ENCODE measurements around the gene MED26. TPM values are rescaled to one million over a fixed set of nuclear protein-coding genes. Genes with fewer than 3 reads are reported as not detected.

Gene MED26
- total and polyA plus RNA-seq, 4 donors = 7.0 to 18.2 (median 8.2) TPM

- H3K4me1 ChIP-seq (ENCODE audit: control insufficient read depth in 5 of 5, insufficient read depth in 5 of 5, low read length in 5 of 5) = peaks cover 6 to 22% (median 13%) of the 10 kb centered on the region in 5 donors
- H3K9me3 ChIP-seq (ENCODE audit: control insufficient read depth in 4 of 4, insufficient read depth in 3 of 4, low read length in 3 of 4) = no peaks in the 10 kb centered on the region
- no peak overlapping the region for H3K27ac ChIP-seq (ENCODE audit: low read depth in 1 of 2, low read length in 1 of 2)
- no peaks in the 10 kb centered on the region for H3K27me3 ChIP-seq (ENCODE audit: control insufficient read depth in 3 of 3, insufficient read depth in 3 of 3, low read length in 2 of 3)
- ATAC-seq (ENCODE audit: insufficient read depth, low FRiP score) = no peak
- no peak overlapping the region for H3K9ac ChIP-seq (ENCODE audit: insufficient read depth in 1 of 2, low read length in 2 of 2)
- DNase-seq = no peak
- no peak for TF ChIP-seq CTCF (IDR thresholded peaks at IDR 0.05; ENCODE audit: control extremely low read depth, extremely low read depth)
- 76 to 90% methylated on average over 6 of the region's 6 CpGs for WGBS, 2 donors
- peaks cover 0 to 5% (median 4%) of the 10 kb centered on the region in 4 donors for H3K36me3 ChIP-seq (ENCODE audit: control insufficient read depth in 4 of 4, insufficient read depth in 4 of 4, low read length in 4 of 4)
- no peak overlapping the region for H3K4me3 ChIP-seq
Observed at GRCh38 chr19:16623576-16623975, 4.4 kb downstream of the MED26 start.

GRCh38 chr19:16623066-16623465 lies 4.9 kb downstream of the MED26 start:
- peak overlapping the region in 1 of 2 donors; percentile 17 for H3K27ac ChIP-seq (ENCODE audit: low read depth in 1 of 2, low read length in 1 of 2)
- H3K9ac ChIP-seq (ENCODE audit: insufficient read depth in 1 of 2, low read length in 2 of 2) = no peak overlapping the region
- no peaks in the 10 kb centered on the region for H3K9me3 ChIP-seq (ENCODE audit: control insufficient read depth in 4 of 4, insufficient read depth in 3 of 4, low read length in 3 of 4)
- no peak for TF ChIP-seq CTCF (IDR thresholded peaks at IDR 0.05; ENCODE audit: control extremely low read depth, extremely low read depth)
- H3K27me3 ChIP-seq (ENCODE audit: control insufficient read depth in 3 of 3, insufficient read depth in 3 of 3, low read length in 2 of 3) = no peaks in the 10 kb centered on the region
- 90 to 94% methylated on average over 2 of the region's 2 CpGs for WGBS, 2 donors
- peaks cover 6 to 25% (median 13%) of the 10 kb centered on the region in 5 donors for H3K4me1 ChIP-seq (ENCODE audit: control insufficient read depth in 5 of 5, insufficient read depth in 5 of 5, low read length in 5 of 5)
- DNase-seq (no peak), ATAC-seq (ENCODE audit: insufficient read depth, low FRiP score) (no peak)
- H3K4me3 ChIP-seq = no peak overlapping the region
- H3K36me3 ChIP-seq (ENCODE audit: control insufficient read depth in 4 of 4, insufficient read depth in 4 of 4, low read length in 4 of 4) = peaks cover 0 to 5% (median 4%) of the 10 kb centered on the region in 4 donors

GRCh38 chr19:16621165-16621800 lies 6.7 kb downstream of the MED26 start:
- no peak for ATAC-seq (ENCODE audit: insufficient read depth, low FRiP score)

More at GRCh38 chr19:16621165-16621800, 6.7 kb downstream of the MED26 start:
- no peak overlapping the region for H3K27ac ChIP-seq (ENCODE audit: low read depth in 1 of 2, low read length in 1 of 2)
- H3K9ac ChIP-seq (ENCODE audit: insufficient read depth in 1 of 2, low read length in 2 of 2) = no peak overlapping the region
- H3K36me3 ChIP-seq (ENCODE audit: control insufficient read depth in 4 of 4, insufficient read depth in 4 of 4, low read length in 4 of 4) = peaks cover 0 to 5% (median 4%) of the 10 kb centered on the region in 4 donors
- H3K27me3 ChIP-seq (ENCODE audit: control insufficient read depth in 3 of 3, insufficient read depth in 3 of 3, low read length in 2 of 3) = no peaks in the 10 kb centered on the region
- no peak for TF ChIP-seq CTCF (IDR thresholded peaks at IDR 0.05; ENCODE audit: control extremely low read depth, extremely low read depth)
- H3K4me1 ChIP-seq (ENCODE audit: control insufficient read depth in 5 of 5, insufficient read depth in 5 of 5, low read length in 5 of 5) = peaks cover 3 to 30% (median 6%) of the 10 kb centered on the region in 5 donors
- WGBS, 2 donors = 74 to 83% methylated on average over 7 of the region's 7 CpGs
- no peak overlapping the region for H3K4me3 ChIP-seq
- DNase-seq = no peak
- no peaks in the 10 kb centered on the region for H3K9me3 ChIP-seq (ENCODE audit: control insufficient read depth in 4 of 4, insufficient read depth in 3 of 4, low read length in 3 of 4)
